ENCODE measurements around the gene C17orf107. TPM values are rescaled to one million over a fixed set of nuclear protein-coding genes. Genes with fewer than 3 reads are reported as not detected.

The C17orf107 gene
- total and polyA plus RNA-seq, 8 donors, result 1.9 to 6.9 (median 2.9) TPM

- Histone ChIP-seq H3K4me3 (peak overlapping the region in 3 of 4 donors; percentile 63 to 73 (median 70)), H3K4me1 (peaks cover 0 to 8% (median 4%) of the 10 kb centered on the region in 3 donors), H3K36me3 (peaks cover 0 to 17% (median 8%) of the 10 kb centered on the region in 3 donors), H3K27me3 (no peaks in the 10 kb centered on the region), H3K27ac (no peak overlapping the region), H3K9me3 (no peaks in the 10 kb centered on the region)
- WGBS, 2 donors, result 44 to 45% methylated on average over 8 of the region's 8 CpGs
- ATAC-seq, result peak in 2 of 4 donors; percentile 19 to 29
- peak in 4 of 6 donors; percentile 40 to 81 (median 60) for DNase-seq
- intact Hi-C loops (cut with DNase I), result loop anchor here (10.0 kb wide), 3 partner anchors 104 to 184 kb away; partner anchors contain the start of genes ARRB2 (in 1 of the 3), CXCL16 (in 1 of the 3), MED11 (in 1 of the 3) and PSMB6 (in 1 of the 3)
- no peak for TF ChIP-seq CTCF (IDR thresholded peaks at IDR 0.05)
- no peak for FAIRE-seq
Observed at GRCh38 chr17:4898351-4898750, 985 bp upstream of the C17orf107 start.

- Histone ChIP-seq H3K36me3 (peaks cover 0 to 11% (median 5%) of the 10 kb centered on the region in 3 donors), H3K4me1 (peaks cover 0 to 9% (median 4%) of the 10 kb centered on the region in 3 donors), H3K27ac (peak overlapping the region in 3 of 4 donors; percentile 0 to 28 (median 7)), H3K9me3 (no peaks in the 10 kb centered on the region), H3K4me3 (peak overlapping the region; percentile 42 to 73 (median 66)), H3K27me3 (no peaks in the 10 kb centered on the region)
- 8 to 9% methylated on average over 21 to 34 of the region's 34 CpGs for WGBS, 2 donors
- ATAC-seq (peak in 3 of 4 donors; percentile 0 to 12 (median 5)), DNase-seq (peak in 1 of 6 donors; percentile 63), FAIRE-seq (no peak)
- intact Hi-C loops (cut with DNase I), result loop anchor here (10.0 kb wide), 3 partner anchors 104 to 184 kb away; partner anchors contain the start of genes ARRB2 (in 1 of the 3), CXCL16 (in 1 of the 3), MED11 (in 1 of the 3) and PSMB6 (in 1 of the 3)
- TF ChIP-seq CTCF (IDR thresholded peaks at IDR 0.05), result no peak
Observed at GRCh38 chr17:4898927-4899326, 409 bp upstream of the C17orf107 start.

- WGBS, 2 donors, result 47 to 49% methylated on average over 65 of the region's 65 CpGs
- H3K27ac ChIP-seq, result peak overlapping the region in 1 of 4 donors; percentile 74
- no peaks in the 10 kb centered on the region for H3K9me3 ChIP-seq
- TF ChIP-seq CTCF (IDR thresholded peaks at IDR 0.05), result no peak
- ATAC-seq (peak in 1 of 4 donors; percentile 1), FAIRE-seq (no peak), DNase-seq (peak in 3 of 6 donors; percentile 39 to 81 (median 66))
- H3K4me3 ChIP-seq, result peak overlapping the region; percentile 42 to 73 (median 66)
- no peaks in the 10 kb centered on the region for H3K36me3 ChIP-seq
- intact Hi-C loops (cut with DNase I), result loop anchor here in 1 of 3 donors (10.0 kb wide), 1 partner anchor 164 kb away; no protein-coding TSS in a partner anchor
- H3K4me1 ChIP-seq, result peaks cover 0 to 9% (median 4%) of the 10 kb centered on the region in 3 donors
- H3K27me3 ChIP-seq, result no peaks in the 10 kb centered on the region
Observed at GRCh38 chr17:4900231-4901107, 1.1 kb downstream of the C17orf107 start.

- Histone ChIP-seq H3K27ac (peak overlapping the region in 1 of 4 donors; percentile 74), H3K9me3 (no peaks in the 10 kb centered on the region), H3K27me3 (no peaks in the 10 kb centered on the region), H3K4me3 (no peak overlapping the region), H3K36me3 (no peaks in the 10 kb centered on the region), H3K4me1 (peaks cover 0 to 9% (median 4%) of the 10 kb centered on the region in 3 donors)
- WGBS, 2 donors, result 73 to 77% methylated on average over 37 of the region's 37 CpGs
- DNase-seq (peak in 1 of 6 donors; percentile 32), ATAC-seq (no peak), FAIRE-seq (no peak)
- TF ChIP-seq CTCF (IDR thresholded peaks at IDR 0.05), result no peak
- intact Hi-C loops (cut with DNase I), result loop anchor here in 1 of 3 donors (10.0 kb wide), 1 partner anchor 164 kb away; no protein-coding TSS in a partner anchor
Observed at GRCh38 chr17:4901108-4901647, 1.8 kb downstream of the C17orf107 start.
